Measurements from ENCODE around the gene DBT. TPM values are rescaled to one million over a fixed set of nuclear protein-coding genes. Genes with fewer than 3 reads are reported as not detected.

Gene DBT
- total RNA-seq, 8 experiments from 2014 or later = 7.5 to 20.0 (median 10.9) TPM

- no peak overlapping the region for H3K27ac ChIP-seq
- no peak for ATAC-seq (replicated peaks in 6 of 8)
- 78 to 100% (median 95%) methylated on average over 1 to 2 of the region's 2 CpGs for WGBS, 10 experiments
- in situ Hi-C loops (cut with MboI; ENCODE audit: low pct_unique_long_range_greater_than_20kb in 2 of 9, low sequenced_read_pairs in 9 of 9, unreplicated experiment in 9 of 9) = no loop called here
- H3K4me1 ChIP-seq (replicated peaks in 1 of 2) = peaks cover 4 to 5% of the 10 kb centered on the region in 2 donors
- no peak overlapping the region for H3K4me3 ChIP-seq
These were observed 81.6 kb downstream of the DBT start for GRCh38 chr1:100168051-100168450.

- Histone ChIP-seq H3K4me1 (replicated peaks in 1 of 2) (peaks cover 4 to 5% of the 10 kb centered on the region in 2 donors), H3K27ac (no peak overlapping the region), H3K4me3 (no peak overlapping the region)
- WGBS, 10 experiments = 62 to 100% (median 92%) methylated on average over 1 to 5 of the region's 5 CpGs; no CpG with 5 or more reads in 2 of the 10 experiments
- ATAC-seq (replicated peaks in 6 of 8) = no peak
- in situ Hi-C loops (cut with MboI; ENCODE audit: low pct_unique_long_range_greater_than_20kb in 2 of 9, low sequenced_read_pairs in 9 of 9, unreplicated experiment in 9 of 9) = no loop called here
These were observed 84.9 kb downstream of the DBT start for GRCh38 chr1:100164702-100165101.

- peaks cover 4 to 5% of the 10 kb centered on the region in 2 donors for H3K4me1 ChIP-seq (replicated peaks in 1 of 2)
- in situ Hi-C loops (cut with MboI; ENCODE audit: low pct_unique_long_range_greater_than_20kb in 2 of 9, low sequenced_read_pairs in 9 of 9, unreplicated experiment in 9 of 9) = no loop called here
- WGBS, 10 experiments = 17 to 78% (median 46%) methylated on average over 1 to 2 of the region's 2 CpGs; no CpG with 5 or more reads in 1 of the 10 experiments
- peak in 4 of 8 experiments; percentile 29 to 71 (median 60) for ATAC-seq (replicated peaks in 6 of 8)
- no peak overlapping the region for H3K4me3 ChIP-seq
- no peak overlapping the region for H3K27ac ChIP-seq
These were observed 85.4 kb downstream of the DBT start for GRCh38 chr1:100164216-100164615.

DNA sequence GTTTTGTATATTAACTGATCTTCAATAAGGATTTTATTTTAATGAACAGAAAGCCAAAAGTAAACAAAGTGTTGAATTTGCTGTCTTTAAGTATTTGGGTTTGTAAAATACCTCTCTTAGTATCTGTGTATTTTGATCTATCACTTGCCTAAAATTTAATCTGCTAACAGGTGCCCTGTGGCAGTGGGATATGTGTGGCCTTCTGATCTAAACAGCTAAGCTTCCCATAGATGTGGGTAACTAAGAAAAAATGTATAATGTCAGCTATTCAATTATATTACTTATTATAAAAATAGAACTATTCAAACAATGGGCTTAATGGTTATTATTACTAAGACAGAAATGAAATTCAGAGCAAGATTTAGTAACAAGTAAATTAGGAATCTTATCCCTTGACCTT is 86.8 kb downstream of the DBT start:
- in situ Hi-C loops (cut with MboI; ENCODE audit: low pct_unique_long_range_greater_than_20kb in 2 of 9, low sequenced_read_pairs in 9 of 9, unreplicated experiment in 9 of 9) = no loop called here

DNA sequence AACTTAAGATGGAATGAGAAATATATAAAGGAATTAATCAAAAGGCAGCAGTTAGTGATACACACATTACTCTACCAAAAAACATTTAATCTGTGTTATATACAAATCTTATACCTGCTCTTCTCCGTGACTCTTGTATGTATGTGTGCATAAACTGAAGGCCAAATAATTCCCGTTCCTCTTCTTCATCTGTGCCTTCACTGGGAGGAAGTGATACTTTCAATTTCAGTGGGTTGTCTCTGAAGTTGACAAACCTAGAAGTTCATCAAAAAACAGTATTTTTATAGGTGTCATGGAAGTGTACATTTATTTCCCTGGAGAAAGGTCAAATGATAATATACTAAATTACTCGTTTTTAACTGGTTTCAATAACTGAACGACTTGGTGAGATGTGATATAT is 97.4 kb downstream of the DBT start:
- Histone ChIP-seq H3K27ac (no peak overlapping the region), H3K4me1 (replicated peaks in 1 of 2) (no peaks in the 10 kb centered on the region), H3K4me3 (no peak overlapping the region)
- WGBS, 10 experiments = 80 to 100% (median 93%) methylated on average over 1 to 4 of the region's 4 CpGs
- no peak for ATAC-seq (replicated peaks in 6 of 8)
- in situ Hi-C loops (cut with MboI; ENCODE audit: low pct_unique_long_range_greater_than_20kb in 2 of 9, low sequenced_read_pairs in 9 of 9, unreplicated experiment in 9 of 9) = no loop called here

More for the DNA sequence above, 86.8 kb downstream of the DBT start:
- Histone ChIP-seq H3K4me1 (replicated peaks in 1 of 2) (peaks cover 4 to 5% of the 10 kb centered on the region in 2 donors), H3K4me3 (no peak overlapping the region), H3K27ac (no peak overlapping the region)
- no peak for ATAC-seq (replicated peaks in 6 of 8)

- in situ Hi-C loops (cut with MboI; ENCODE audit: low pct_unique_long_range_greater_than_20kb in 2 of 9, low sequenced_read_pairs in 9 of 9, unreplicated experiment in 9 of 9) = no loop called here
- ATAC-seq (replicated peaks in 6 of 8) = no peak
These were observed 98.0 kb downstream of the DBT start for GRCh38 chr1:100151679-100152078.

DNA sequence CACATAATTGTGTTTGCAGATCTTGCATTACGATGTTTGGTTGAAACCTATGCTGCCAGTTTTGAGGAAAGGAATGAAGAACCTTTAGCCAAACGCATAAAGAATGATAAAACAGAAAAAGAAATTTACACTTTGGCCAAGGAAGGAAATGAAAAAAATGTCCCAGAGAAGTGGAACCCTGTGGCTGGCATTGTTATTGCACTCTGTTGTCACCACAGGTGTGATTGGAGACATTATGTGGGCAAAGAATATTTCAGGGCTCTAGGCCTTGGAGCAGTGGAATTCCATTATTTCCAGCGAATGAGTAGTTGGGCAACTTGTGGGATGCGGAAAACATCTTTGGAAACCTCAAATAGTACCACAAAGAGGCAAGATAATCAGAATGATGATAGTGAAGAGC is 101.8 kb downstream of the DBT start:
- H3K4me3 ChIP-seq = no peak overlapping the region
- ATAC-seq (replicated peaks in 6 of 8) = no peak
- in situ Hi-C loops (cut with MboI; ENCODE audit: low pct_unique_long_range_greater_than_20kb in 2 of 9, low sequenced_read_pairs in 9 of 9, unreplicated experiment in 9 of 9) = no loop called here
- WGBS, 10 experiments = 0 to 100% (median 85%) methylated on average over 1 to 4 of the region's 4 CpGs
- H3K27ac ChIP-seq = no peak overlapping the region
- no peaks in the 10 kb centered on the region for H3K4me1 ChIP-seq (replicated peaks in 1 of 2)

More at GRCh38 chr1:100151679-100152078, 98.0 kb downstream of the DBT start:
- Histone ChIP-seq H3K4me3 (no peak overlapping the region), H3K4me1 (replicated peaks in 1 of 2) (no peaks in the 10 kb centered on the region), H3K27ac (no peak overlapping the region)
- 7 to 100% (median 76%) methylated on average over 1 to 2 of the region's 2 CpGs; no CpG with 5 or more reads in 3 of the 10 experiments for WGBS, 10 experiments

DNA sequence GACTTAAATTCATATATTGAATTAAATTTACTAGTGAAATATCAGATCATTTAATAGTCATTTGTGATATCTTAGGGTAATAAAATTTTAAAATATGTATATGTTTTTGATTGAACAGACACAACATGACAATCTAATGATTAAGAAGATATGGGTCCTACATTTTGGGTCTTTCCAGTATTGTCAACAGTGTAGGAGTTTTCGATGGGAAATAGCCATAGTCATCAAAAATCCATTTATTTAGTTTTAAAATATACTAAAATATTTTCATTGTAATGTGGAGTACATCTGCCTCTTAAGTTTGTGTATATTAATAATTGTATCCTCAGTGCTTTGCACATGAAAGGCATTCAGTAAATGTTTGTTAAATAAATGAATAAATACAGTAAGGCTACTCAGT is 102.7 kb downstream of the DBT start:
- in situ Hi-C loops (cut with MboI; ENCODE audit: low pct_unique_long_range_greater_than_20kb in 2 of 9, low sequenced_read_pairs in 9 of 9, unreplicated experiment in 9 of 9) = no loop called here
- ATAC-seq (replicated peaks in 6 of 8) = no peak
- no peak overlapping the region for H3K27ac ChIP-seq
- no peak overlapping the region for H3K4me3 ChIP-seq
- no peaks in the 10 kb centered on the region for H3K4me1 ChIP-seq (replicated peaks in 1 of 2)
- WGBS, 10 experiments = 86 to 100% (median 94%) methylated on average over 1 of the region's 1 CpG; no CpG with 5 or more reads in 2 of the 10 experiments

DNA sequence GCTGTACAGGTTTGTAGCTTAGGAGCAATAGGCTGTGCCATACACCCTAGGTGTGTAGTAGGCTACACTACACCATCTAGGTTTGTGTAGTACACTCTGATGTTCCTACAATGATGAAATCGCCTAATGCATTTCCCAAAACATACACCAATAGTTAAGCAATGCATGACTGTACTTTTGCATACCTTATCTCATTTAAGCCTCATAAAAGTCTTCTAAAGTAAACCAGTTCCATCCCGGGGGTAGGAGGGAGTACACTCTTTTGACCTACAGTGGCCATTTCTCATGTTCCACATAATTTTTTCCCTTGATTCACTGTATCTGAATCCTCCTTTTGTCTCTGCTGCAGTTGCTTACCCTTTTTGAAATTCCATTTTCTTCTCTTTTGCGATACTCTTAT is 104.5 kb downstream of the DBT start:
- Histone ChIP-seq H3K4me1 (replicated peaks in 1 of 2) (no peaks in the 10 kb centered on the region), H3K27ac (no peak overlapping the region), H3K4me3 (no peak overlapping the region)
- in situ Hi-C loops (cut with MboI; ENCODE audit: low pct_unique_long_range_greater_than_20kb in 2 of 9, low sequenced_read_pairs in 9 of 9, unreplicated experiment in 9 of 9) = no loop called here
- ATAC-seq (replicated peaks in 6 of 8) = no peak
- 90 to 100% (median 96%) methylated on average over 2 to 3 of the region's 3 CpGs; no CpG with 5 or more reads in 1 of the 10 experiments for WGBS, 10 experiments

DNA sequence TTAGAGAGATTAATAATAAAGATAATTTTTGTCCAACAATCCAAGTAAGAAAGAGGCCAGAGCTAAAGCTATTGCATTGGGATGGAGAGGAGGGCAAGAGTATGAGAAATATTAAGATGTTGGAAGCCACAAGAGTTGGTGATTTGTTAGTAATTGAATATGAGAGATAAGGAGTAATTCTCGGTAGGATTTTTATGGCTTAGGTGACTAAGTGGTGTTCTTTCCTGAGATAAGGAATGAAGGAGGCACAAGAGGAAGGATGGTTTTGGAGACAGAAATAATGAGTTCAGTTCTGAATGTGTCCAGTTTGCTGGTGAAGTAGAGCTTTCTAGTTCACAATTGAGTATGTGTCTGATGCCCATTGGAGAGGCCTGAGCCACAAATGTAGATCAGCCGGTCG is 107.3 kb downstream of the DBT start:
- Histone ChIP-seq H3K4me3 (no peak overlapping the region), H3K4me1 (replicated peaks in 1 of 2) (no peaks in the 10 kb centered on the region), H3K27ac (no peak overlapping the region)
- ATAC-seq (replicated peaks in 6 of 8) = no peak
- in situ Hi-C loops (cut with MboI; ENCODE audit: low pct_unique_long_range_greater_than_20kb in 2 of 9, low sequenced_read_pairs in 9 of 9, unreplicated experiment in 9 of 9) = no loop called here
- WGBS, 10 experiments = 77 to 100% (median 92%) methylated on average over 2 to 3 of the region's 3 CpGs; no CpG with 5 or more reads in 1 of the 10 experiments

DNA sequence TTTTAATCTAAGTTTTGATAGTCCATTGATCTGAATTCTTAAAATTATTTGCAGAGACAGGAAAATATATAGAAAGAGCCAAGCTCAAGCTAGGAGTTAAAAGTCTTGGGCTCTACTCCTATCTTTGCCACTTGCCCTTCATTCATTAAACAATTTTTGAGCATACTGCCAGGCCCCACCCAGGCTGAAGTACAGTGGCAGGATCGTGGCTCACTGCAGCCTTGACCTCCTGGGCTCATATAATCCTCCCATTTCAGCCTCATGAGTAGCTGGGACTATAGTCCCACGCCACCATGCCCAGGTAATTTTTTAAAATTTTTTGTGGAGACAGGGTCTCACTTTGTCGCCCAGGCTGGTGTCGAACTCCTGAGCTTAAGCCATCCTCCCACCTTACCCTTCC is 108.4 kb downstream of the DBT start:
- Histone ChIP-seq H3K27ac (no peak overlapping the region), H3K4me1 (replicated peaks in 1 of 2) (no peaks in the 10 kb centered on the region), H3K4me3 (no peak overlapping the region)
- no peak for ATAC-seq (replicated peaks in 6 of 8)
- 33 to 100% (median 92%) methylated on average over 1 to 4 of the region's 4 CpGs for WGBS, 10 experiments
- in situ Hi-C loops (cut with MboI; ENCODE audit: low pct_unique_long_range_greater_than_20kb in 2 of 9, low sequenced_read_pairs in 9 of 9, unreplicated experiment in 9 of 9) = no loop called here

GRCh38 chr1:100137602-100138001 is 112.0 kb downstream of the DBT start:
- H3K4me3 ChIP-seq = no peak overlapping the region
- no peak for ATAC-seq (replicated peaks in 6 of 8)
- H3K4me1 ChIP-seq (replicated peaks in 1 of 2) = peaks cover 6 to 8% of the 10 kb centered on the region in 2 donors
- WGBS, 10 experiments = 88 to 100% (median 100%) methylated on average over 2 of the region's 2 CpGs; no CpG with 5 or more reads in 4 of the 10 experiments
- in situ Hi-C loops (cut with MboI; ENCODE audit: low pct_unique_long_range_greater_than_20kb in 2 of 9, low sequenced_read_pairs in 9 of 9, unreplicated experiment in 9 of 9) = no loop called here
- no peak overlapping the region for H3K27ac ChIP-seq

Data from motor neuron (in vitro differentiated cells).